ENCODE data around the gene CDC42EP5.

Gene CDC42EP5

GRCh38 chr19:54436031-54436523 lies 37.0 kb downstream of the CDC42EP5 start:
- H3K4me3 Mint-ChIP-seq, result no peak overlapping the region
- no peaks in the 10 kb centered on the region for H3K9me3 Mint-ChIP-seq
- peaks cover 59% of the 10 kb centered on the region for H3K36me3 Mint-ChIP-seq (ENCODE audit: low read depth)
- H3K4me1 Mint-ChIP-seq (ENCODE audit: low read depth), result peaks cover 26% of the 10 kb centered on the region
- H3K27ac Mint-ChIP-seq, result no peak overlapping the region
- H3K27me3 Mint-ChIP-seq, result peaks cover 35% of the 10 kb centered on the region
- intact Hi-C loops (cut with micrococcal nuclease), result no loop called here

DNA sequence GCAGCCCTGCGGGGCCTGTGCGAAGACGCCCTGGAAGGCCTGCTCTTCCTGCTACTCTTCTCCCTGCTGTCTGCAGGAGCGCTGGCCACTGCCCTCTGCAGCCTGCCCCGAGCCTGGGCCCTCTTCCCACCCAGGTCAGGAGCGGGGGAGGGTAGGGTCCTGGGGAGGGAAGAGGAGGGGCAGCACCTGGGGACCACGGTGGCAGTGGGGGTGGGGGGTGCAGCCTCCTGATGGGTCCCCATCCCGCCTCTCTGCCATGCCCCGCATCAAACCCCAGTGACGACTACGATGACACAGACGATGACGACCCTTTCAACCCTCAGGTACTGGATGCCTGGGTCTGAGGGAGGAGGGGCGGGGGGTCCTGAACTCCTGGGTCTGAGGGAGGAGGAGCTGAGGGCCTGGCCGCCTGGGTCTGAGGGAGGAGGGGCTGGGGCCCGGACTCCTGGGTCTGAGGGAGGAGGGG lies 37.5 kb downstream of the CDC42EP5 start:
- H3K36me3 Mint-ChIP-seq (ENCODE audit: low read depth), result peaks cover 54% of the 10 kb centered on the region
- H3K27ac Mint-ChIP-seq, result no peak overlapping the region
- H3K4me3 Mint-ChIP-seq, result no peak overlapping the region
- H3K27me3 Mint-ChIP-seq, result peaks cover 40% of the 10 kb centered on the region
- H3K9me3 Mint-ChIP-seq, result no peaks in the 10 kb centered on the region
- intact Hi-C loops (cut with micrococcal nuclease), result no loop called here
- H3K4me1 Mint-ChIP-seq (ENCODE audit: low read depth), result peaks cover 31% of the 10 kb centered on the region

DNA sequence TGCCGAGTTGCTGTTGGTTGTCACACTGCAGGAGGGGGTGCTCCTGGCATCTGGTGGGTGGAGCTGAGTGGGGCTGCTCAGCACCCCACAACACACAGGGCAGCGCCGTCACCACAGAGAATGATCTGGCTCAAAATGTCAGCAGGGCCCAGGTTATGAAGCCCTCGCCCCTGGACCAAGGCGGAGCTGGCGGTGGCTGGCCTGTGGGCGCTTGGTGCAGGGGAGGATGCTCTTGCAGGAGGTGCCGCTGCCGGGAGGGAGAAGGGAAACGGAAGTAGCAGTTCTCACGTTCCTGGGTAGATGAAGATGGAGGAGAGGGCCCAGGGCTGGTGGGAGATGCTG lies 38.3 kb downstream of the CDC42EP5 start:
- Mint-ChIP-seq H3K36me3 (ENCODE audit: low read depth) (peaks cover 46% of the 10 kb centered on the region), H3K9me3 (no peaks in the 10 kb centered on the region), H3K4me1 (ENCODE audit: low read depth) (peaks cover 34% of the 10 kb centered on the region), H3K4me3 (no peak overlapping the region), H3K27ac (no peak overlapping the region), H3K27me3 (peaks cover 46% of the 10 kb centered on the region)
- intact Hi-C loops (cut with micrococcal nuclease), result no loop called here

DNA sequence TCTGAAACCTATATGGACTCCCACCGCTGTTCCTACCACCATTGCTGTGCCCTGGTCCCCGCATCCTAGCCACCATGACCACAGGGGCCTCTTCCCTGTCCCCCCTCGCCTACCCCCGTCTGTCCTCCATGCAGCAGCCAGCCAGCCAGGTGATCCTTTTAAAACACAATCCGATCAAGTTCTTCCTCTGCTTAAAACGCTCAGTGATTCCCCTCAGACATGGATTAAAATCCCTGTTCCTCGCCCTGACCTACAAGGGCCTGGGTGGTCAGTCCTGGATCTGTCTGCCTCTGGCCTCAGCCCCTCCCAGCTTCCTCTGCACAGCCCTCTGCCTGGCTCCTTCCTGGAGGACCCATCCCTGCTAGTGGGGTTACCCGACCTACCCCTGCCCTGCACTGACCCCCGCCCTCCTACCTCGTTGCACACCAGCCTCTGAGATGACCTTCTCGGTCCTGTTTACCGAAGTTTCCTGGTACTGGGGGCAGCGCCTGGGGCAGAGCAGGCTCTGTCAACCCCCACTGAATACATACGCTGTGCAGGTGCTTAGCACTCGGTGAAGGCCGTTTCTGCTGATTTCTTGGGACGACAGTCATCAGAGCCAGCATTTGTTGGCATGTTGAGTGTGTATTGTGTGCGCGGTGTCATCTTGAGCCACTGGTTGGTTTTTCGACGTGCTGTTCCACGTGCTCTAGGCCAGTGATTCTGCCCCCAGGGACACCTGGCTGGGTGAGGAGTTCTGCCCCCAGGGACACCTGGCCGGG lies 38.8 kb downstream of the CDC42EP5 start:
- Mint-ChIP-seq H3K4me1 (ENCODE audit: low read depth) (peaks cover 30% of the 10 kb centered on the region), H3K36me3 (ENCODE audit: low read depth) (peaks cover 41% of the 10 kb centered on the region), H3K4me3 (no peak overlapping the region), H3K27me3 (peaks cover 51% of the 10 kb centered on the region), H3K9me3 (no peaks in the 10 kb centered on the region), H3K27ac (no peak overlapping the region)
- intact Hi-C loops (cut with micrococcal nuclease), result no loop called here

DNA sequence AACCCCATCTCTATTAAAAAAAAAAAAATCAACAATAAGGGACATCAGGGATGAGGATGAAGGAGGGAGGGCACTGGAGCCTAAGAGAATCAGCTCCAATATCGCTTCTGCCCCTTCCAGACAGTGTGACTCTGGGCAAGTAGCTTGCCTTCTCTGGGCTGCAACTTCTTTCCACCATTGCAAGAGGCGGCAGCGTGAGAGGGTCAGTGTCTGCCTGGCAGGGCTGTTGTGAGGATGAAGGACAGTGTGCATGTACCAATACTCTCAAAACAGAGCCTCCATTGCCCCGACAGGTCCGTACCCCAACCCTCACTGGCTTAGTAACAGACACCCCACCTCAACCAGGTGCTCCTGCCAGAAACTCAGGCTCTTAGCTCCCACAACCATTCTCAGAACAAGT lies 39.4 kb downstream of the CDC42EP5 start:
- peaks cover 29% of the 10 kb centered on the region for H3K4me1 Mint-ChIP-seq (ENCODE audit: low read depth)
- H3K27ac Mint-ChIP-seq, result no peak overlapping the region
- peaks cover 35% of the 10 kb centered on the region for H3K36me3 Mint-ChIP-seq (ENCODE audit: low read depth)
- no peaks in the 10 kb centered on the region for H3K9me3 Mint-ChIP-seq
- no peak overlapping the region for H3K4me3 Mint-ChIP-seq
- intact Hi-C loops (cut with micrococcal nuclease), result no loop called here
- H3K27me3 Mint-ChIP-seq, result peaks cover 57% of the 10 kb centered on the region

DNA sequence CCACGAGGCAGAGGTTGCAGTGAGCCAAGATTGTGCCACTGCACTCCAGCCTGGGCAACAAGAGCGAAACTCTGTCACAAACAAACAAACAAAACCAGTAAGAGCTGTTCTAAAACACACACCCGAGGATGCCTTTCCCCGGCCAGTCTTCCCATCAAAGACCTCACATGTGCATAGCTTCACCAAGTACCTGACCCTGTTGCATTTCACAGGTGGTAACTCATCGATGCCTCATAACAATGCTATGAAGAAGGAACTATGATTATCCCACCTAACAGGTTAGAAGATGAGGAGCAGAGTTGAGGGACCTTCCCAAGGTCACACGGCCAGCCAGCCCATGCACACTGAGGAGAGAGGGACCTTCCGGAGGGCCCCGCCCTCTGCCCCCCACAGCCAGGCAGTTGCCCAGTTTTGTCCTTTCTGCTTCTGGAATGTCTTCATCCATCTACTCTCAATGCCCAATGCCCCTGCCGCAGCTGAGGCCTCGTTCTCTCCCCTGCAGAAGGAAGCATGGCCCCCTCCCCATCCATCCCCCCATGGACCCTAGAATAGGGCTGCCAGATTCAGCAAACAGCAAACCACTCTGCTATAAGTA lies 40.9 kb downstream of the CDC42EP5 start:
- Mint-ChIP-seq H3K27me3 (peaks cover 71% of the 10 kb centered on the region), H3K9me3 (no peaks in the 10 kb centered on the region), H3K4me1 (ENCODE audit: low read depth) (peaks cover 23% of the 10 kb centered on the region), H3K27ac (no peak overlapping the region), H3K4me3 (no peak overlapping the region), H3K36me3 (ENCODE audit: low read depth) (peaks cover 23% of the 10 kb centered on the region)
- intact Hi-C loops (cut with micrococcal nuclease), result no loop called here

- intact Hi-C loops (cut with micrococcal nuclease), result no loop called here
- peaks cover 14% of the 10 kb centered on the region for H3K36me3 Mint-ChIP-seq (ENCODE audit: low read depth)
- H3K27me3 Mint-ChIP-seq, result peaks cover 79% of the 10 kb centered on the region
- H3K4me1 Mint-ChIP-seq (ENCODE audit: low read depth), result peaks cover 23% of the 10 kb centered on the region
- H3K4me3 Mint-ChIP-seq, result no peak overlapping the region
- no peaks in the 10 kb centered on the region for H3K9me3 Mint-ChIP-seq
- H3K27ac Mint-ChIP-seq, result no peak overlapping the region
Measured at GRCh38 chr19:54431255-54431838, 41.7 kb downstream of the CDC42EP5 start.

DNA sequence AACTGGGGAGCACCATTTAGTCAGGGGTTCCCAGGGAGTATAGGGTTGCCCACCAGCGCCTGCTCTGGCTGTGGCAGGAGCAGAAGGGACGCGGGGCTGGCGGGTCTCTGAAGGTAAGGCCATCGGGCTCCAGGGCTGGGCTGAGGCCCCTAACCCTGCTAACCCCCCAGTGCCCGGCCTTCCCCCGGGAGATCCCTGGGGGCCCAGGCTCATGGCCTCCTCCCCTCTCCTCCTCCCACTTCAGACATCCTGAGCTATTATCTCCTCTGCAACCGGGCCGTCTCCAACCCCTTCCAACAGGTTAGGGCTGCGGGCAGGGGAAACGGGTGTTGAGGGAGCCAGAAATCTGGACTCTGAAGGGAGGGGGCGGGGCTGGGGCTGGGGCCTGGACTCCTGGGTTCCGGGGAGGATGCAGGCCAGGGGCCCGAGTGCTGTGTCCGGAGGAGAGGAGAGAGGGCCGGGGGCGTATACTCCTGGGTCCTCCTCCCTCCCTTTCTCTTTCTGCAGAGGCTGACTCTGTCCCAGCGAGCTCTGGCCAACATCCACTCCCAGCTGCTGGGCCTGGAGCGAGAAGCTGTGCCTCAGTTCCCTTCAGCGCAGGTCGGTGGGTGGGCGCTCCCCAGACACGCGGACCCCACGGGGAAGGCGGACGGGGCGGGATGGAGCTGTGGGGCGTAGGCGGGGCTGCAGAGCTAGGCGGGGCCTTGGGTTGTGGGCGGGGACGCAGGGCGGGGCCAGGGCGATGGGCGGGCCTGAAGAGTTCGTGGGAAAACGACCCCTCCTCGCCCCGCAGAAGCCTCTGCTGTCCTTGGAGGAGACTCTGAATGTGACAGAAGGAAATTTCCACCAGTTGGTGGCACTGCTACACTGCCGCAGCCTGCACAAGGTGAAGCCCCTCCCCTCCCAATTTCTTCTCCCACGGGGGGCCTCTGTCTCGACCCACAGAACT lies 42.5 kb downstream of the CDC42EP5 start:
- peaks cover 87% of the 10 kb centered on the region for H3K27me3 Mint-ChIP-seq
- peaks cover 23% of the 10 kb centered on the region for H3K4me1 Mint-ChIP-seq (ENCODE audit: low read depth)
- H3K36me3 Mint-ChIP-seq (ENCODE audit: low read depth), result peaks cover 9% of the 10 kb centered on the region
- H3K9me3 Mint-ChIP-seq, result no peaks in the 10 kb centered on the region
- intact Hi-C loops (cut with micrococcal nuclease), result no loop called here
- H3K4me3 Mint-ChIP-seq, result peak overlapping the region; percentile 42
- no peak overlapping the region for H3K27ac Mint-ChIP-seq

DNA sequence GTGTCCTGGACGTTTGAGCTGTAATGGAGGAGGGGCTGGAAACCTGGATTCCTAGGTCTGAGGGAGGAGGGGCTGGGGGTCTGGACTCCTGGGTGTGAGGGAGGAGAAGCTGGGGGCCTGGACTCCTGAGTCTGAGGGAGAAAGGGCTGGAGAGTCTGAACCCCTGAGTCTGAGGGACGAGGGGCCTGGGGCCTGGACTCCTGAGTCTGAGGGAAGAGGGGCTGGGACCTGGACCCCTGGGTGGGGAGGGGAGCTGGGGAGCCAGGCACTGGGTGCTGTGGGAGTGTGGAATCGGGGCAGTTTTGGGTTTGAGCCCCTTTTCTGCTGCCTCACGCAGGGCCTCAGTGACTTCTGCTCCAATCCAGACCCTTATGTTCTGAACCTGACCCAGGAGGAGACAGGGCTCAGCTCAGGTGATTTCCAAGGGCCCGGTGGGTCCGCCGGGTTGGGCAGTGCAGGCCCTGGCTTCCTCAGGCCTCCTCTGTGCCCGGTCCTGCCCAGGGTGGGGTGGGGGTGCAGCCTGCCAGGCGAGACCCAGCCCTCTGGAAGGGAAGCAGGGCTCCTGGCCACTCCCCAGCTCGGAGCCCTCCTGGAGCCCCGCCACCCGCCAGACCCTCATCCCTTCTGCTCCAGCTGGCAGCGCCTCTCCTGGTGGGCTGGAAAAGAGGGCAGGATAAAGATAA lies 43.4 kb downstream of the CDC42EP5 start:
- Mint-ChIP-seq H3K27me3 (peaks cover 91% of the 10 kb centered on the region), H3K9me3 (no peaks in the 10 kb centered on the region), H3K36me3 (ENCODE audit: low read depth) (peaks cover 4% of the 10 kb centered on the region), H3K4me3 (no peak overlapping the region), H3K27ac (no peak overlapping the region), H3K4me1 (ENCODE audit: low read depth) (peaks cover 24% of the 10 kb centered on the region)
- intact Hi-C loops (cut with micrococcal nuclease), result no loop called here

- peaks cover 93% of the 10 kb centered on the region for H3K27me3 Mint-ChIP-seq
- no peaks in the 10 kb centered on the region for H3K9me3 Mint-ChIP-seq
- intact Hi-C loops (cut with micrococcal nuclease), result no loop called here
- H3K4me1 Mint-ChIP-seq (ENCODE audit: low read depth), result peaks cover 24% of the 10 kb centered on the region
- no peak overlapping the region for H3K27ac Mint-ChIP-seq
- no peak overlapping the region for H3K4me3 Mint-ChIP-seq
- no peaks in the 10 kb centered on the region for H3K36me3 Mint-ChIP-seq (ENCODE audit: low read depth)
Measured at GRCh38 chr19:54429176-54429495, 44.0 kb downstream of the CDC42EP5 start.

- H3K4me1 Mint-ChIP-seq (ENCODE audit: low read depth), result peaks cover 24% of the 10 kb centered on the region
Measured at GRCh38 chr19:54428323-54429175, 44.5 kb downstream of the CDC42EP5 start.

DNA sequence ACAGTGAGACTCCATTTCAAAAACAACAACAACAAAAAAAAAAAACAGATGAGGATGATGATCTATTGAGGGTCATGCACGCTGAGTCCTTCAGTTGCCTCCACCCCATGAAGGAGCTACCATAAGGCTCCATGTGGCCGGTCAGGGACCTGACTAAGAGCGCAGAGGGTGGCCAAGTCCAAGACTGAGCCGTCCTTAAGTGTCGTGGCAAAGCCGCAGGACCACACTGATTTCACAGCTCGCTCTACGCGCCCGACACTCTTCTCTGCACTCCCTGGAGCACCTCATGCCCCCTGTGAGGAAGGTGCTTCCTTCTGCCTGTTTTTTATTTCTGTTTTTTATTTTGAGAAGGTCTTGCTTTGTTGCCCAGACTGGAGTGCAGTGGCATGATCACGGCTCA lies 45.5 kb downstream of the CDC42EP5 start:
- Mint-ChIP-seq H3K4me3 (no peak overlapping the region), H3K4me1 (ENCODE audit: low read depth) (peaks cover 24% of the 10 kb centered on the region), H3K27ac (no peak overlapping the region), H3K36me3 (ENCODE audit: low read depth) (no peaks in the 10 kb centered on the region), H3K27me3 (peaks cover 95% of the 10 kb centered on the region), H3K9me3 (no peaks in the 10 kb centered on the region)
- intact Hi-C loops (cut with micrococcal nuclease), result no loop called here

More at GRCh38 chr19:54428323-54429175, 44.5 kb downstream of the CDC42EP5 start:
- intact Hi-C loops (cut with micrococcal nuclease), result no loop called here
- no peaks in the 10 kb centered on the region for H3K9me3 Mint-ChIP-seq
- no peak overlapping the region for H3K27ac Mint-ChIP-seq
- no peak overlapping the region for H3K4me3 Mint-ChIP-seq
- peaks cover 94% of the 10 kb centered on the region for H3K27me3 Mint-ChIP-seq
- H3K36me3 Mint-ChIP-seq (ENCODE audit: low read depth), result no peaks in the 10 kb centered on the region
